Measurements from ENCODE around the gene FOCAD. TPM values are rescaled to one million over a fixed set of nuclear protein-coding genes. Genes with fewer than 3 reads are reported as not detected.

The FOCAD gene
- total and polyA plus RNA-seq, 10 of the 15 experiments (the other 5 are each of a cell fraction or from before 2014, with no cell fraction given): 13.7 to 93.0 (median 41.8) TPM

DNA sequence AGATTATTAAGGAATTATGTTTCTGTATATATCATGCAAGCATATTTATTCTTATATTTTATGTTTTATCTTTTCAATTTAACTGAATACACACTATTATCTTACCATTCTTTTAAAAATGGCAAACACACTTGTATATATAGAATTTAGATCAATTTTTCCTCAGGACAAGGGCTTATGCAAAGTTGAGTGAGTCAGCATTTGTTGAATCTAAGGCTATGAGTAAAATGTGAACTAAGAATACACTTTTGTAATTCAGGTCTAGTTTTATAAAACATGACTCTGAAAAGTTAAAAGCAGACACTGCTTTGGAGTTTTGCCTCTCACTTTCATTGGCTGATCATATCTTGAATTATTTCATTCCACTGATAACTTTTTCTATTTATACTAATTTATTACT is 127.8 kb downstream of the FOCAD start:
- ChIA-PET RAD21 (ENCODE audit: unreplicated experiment) (interaction anchor here (1.6 kb wide), 1 partner anchor 189 kb away, joined by 4 read pairs; the partner anchor contains the start of gene MLLT3), CTCF (interaction anchor here (0.7 kb wide), 1 partner anchor 187 kb away, joined by 4 read pairs; no protein-coding TSS in a partner anchor), SMC1A (ENCODE audit: uncharacterized antibody, unreplicated experiment) (interaction anchor here (1.0 to 1.5 kb wide), 3 partner anchors 33 to 187 kb away, joined by 3 to 5 read pairs (median 3); no protein-coding TSS in a partner anchor), POLR2A (no interaction called here)
- Histone ChIP-seq H2AFZ (ENCODE audit: control insufficient read depth, low read depth, low read length) (no peak overlapping the region), H3K27me3 (replicated peaks in 1 of 2; ENCODE audit: control insufficient read depth in 2 of 2, insufficient read depth in 2 of 2, low read length in 1 of 2) (no peaks in the 10 kb centered on the region), H4K20me1 (ENCODE audit: control insufficient read depth, insufficient read depth) (no peaks in the 10 kb centered on the region), H3K36me3 (ENCODE audit: control insufficient read depth in 2 of 2, insufficient read depth in 2 of 2, low read length in 1 of 2) (no peaks in the 10 kb centered on the region), H3K27ac (ENCODE audit: control insufficient read depth, insufficient read depth) (no peak overlapping the region), H3K4me1 (ENCODE audit: control insufficient read depth, insufficient read depth, low read length) (peaks cover 3% of the 10 kb centered on the region), H3K4me2 (ENCODE audit: control insufficient read depth, insufficient read depth) (no peak overlapping the region), H3K9me3 (replicated peaks; ENCODE audit: control insufficient read depth, insufficient read depth, low read length) (no peaks in the 10 kb centered on the region; the same call in 2 of the 3 replicates), H3K79me2 (ENCODE audit: control insufficient read depth, insufficient read depth, low read length) (no peaks in the 10 kb centered on the region), H3K9ac (ENCODE audit: control insufficient read depth, insufficient read depth, low read length) (no peak overlapping the region), H3K4me3 (no peak overlapping the region)
- ATAC-seq: 0 out of 3 replicates have a peak, but pooled peaks have one; percentile 13
- DNase-seq (ENCODE audit: low read depth, low spot score): no peak
- intact Hi-C loops (cut with micrococcal nuclease; ENCODE audit: unreplicated experiment): no loop called here
- TF ChIP-seq, protein P1, sequence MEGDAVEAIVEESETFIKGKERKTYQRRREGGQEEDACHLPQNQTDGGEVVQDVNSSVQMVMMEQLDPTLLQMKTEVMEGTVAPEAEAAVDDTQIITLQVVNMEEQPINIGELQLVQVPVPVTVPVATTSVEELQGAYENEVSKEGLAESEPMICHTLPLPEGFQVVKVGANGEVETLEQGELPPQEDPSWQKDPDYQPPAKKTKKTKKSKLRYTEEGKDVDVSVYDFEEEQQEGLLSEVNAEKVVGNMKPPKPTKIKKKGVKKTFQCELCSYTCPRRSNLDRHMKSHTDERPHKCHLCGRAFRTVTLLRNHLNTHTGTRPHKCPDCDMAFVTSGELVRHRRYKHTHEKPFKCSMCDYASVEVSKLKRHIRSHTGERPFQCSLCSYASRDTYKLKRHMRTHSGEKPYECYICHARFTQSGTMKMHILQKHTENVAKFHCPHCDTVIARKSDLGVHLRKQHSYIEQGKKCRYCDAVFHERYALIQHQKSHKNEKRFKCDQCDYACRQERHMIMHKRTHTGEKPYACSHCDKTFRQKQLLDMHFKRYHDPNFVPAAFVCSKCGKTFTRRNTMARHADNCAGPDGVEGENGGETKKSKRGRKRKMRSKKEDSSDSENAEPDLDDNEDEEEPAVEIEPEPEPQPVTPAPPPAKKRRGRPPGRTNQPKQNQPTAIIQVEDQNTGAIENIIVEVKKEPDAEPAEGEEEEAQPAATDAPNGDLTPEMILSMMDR (IDR thresholded peaks at IDR 0.05 in 2 of 3, conservative IDR thresholded peaks at IDR 0.05 in 1 of 3; ENCODE audit: control insufficient read depth in 2 of 3, extremely low read depth in 1 of 3, insufficient read depth in 1 of 3, low read depth in 3 of 3, low read length in 3 of 3): no peak
- TF ChIP-seq CBFB (IDR thresholded peaks at IDR 0.05; ENCODE audit: low read depth) (no peak), SMARCA5 (IDR thresholded peaks at IDR 0.05) (no peak), BHLHE40 (IDR thresholded peaks at IDR 0.05; ENCODE audit: borderline replicate concordance in 1 of 2, low read depth in 2 of 2, low read length in 1 of 2) (no peak), MXI1 (IDR thresholded peaks at IDR 0.05; ENCODE audit: low read depth, low read length) (no peak)
- in situ Hi-C loops (cut with MboI): no loop called here
- no peak for FAIRE-seq
- no TSS peak for BruUV-seq (replicated peaks)
